ENCODE measurements around the gene LCE4A. TPM values are rescaled to one million over a fixed set of nuclear protein-coding genes. Genes with fewer than 3 reads are reported as not detected.
A peak's percentile ranks its signal among the peaks of the same experiment; 100 is the strongest.
"Not testable (repeated sequence)": the region's sequence is repeated elsewhere in the genome, so short reads cannot be mapped to it uniquely, and the experiment has no call there.

LCE4A gene, protein sequence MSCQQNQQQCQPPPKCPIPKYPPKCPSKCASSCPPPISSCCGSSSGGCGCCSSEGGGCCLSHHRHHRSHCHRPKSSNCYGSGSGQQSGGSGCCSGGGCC
- total RNA-seq (2014; rRNA removed; shearing (Covaris generic); ENCODE audit: low replicate concordance) = not detected in 2 replicates

DNA sequence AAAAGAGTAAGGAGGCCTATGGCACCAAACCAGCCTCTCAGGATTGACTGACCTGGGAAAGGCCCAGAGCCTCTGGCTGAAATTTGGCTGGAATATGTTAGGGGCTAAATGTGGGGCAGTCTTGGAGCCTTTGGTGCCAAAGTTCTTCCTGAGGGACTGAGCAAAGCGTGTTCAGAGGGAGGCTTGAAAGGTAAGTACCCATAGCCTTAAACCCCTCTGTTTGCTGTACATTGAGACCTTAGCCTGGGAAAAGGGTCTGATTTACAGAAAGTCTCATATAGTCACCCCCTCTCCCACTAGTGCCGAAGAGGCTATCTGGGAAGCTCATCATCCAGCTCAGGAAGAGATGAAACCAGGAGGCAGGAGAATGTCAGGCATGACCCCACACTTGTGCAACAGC is at the start of gene LCE4A:
Gene LCE4A, plus strand, starts transcription at position 301 of the 400 bp plus-strand sequence. CDS start 916 bp downstream, outside the sequence.
- no peaks in the 10 kb centered on the region for H3K27me3 ChIP-seq
- H3K9me3 ChIP-seq = no peaks in the 10 kb centered on the region
- no peaks in the 10 kb centered on the region for H3K36me3 ChIP-seq
- H3K4me3 ChIP-seq = no peak within 1 kb of the TSS
- no peak for DNase-seq

DNA sequence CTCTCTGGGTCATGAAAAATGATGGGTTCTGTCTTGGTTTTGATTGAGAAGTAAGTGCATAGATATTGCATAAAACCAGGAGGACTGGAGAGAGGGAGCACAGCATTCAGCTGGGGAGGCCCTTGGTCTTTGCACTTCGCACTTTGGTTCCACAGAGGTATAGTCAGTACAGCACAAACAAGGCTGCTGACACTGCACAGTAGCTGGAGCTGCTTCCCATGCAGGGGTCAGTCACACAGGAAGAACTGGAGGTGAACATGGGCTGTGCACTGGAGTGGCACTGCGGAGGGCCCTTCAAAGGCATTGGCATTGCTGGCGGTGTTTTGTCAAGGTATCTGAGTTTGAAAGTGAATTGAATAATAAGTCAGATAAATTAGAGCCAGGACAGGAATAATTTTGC is 49.3 kb upstream of the LCE4A start:
- Histone ChIP-seq H3K27me3 (no peaks in the 10 kb centered on the region), H3K4me3 (no peak overlapping the region), H3K36me3 (no peaks in the 10 kb centered on the region), H3K9me3 (no peaks in the 10 kb centered on the region)
- DNase-seq = no peak

DNA sequence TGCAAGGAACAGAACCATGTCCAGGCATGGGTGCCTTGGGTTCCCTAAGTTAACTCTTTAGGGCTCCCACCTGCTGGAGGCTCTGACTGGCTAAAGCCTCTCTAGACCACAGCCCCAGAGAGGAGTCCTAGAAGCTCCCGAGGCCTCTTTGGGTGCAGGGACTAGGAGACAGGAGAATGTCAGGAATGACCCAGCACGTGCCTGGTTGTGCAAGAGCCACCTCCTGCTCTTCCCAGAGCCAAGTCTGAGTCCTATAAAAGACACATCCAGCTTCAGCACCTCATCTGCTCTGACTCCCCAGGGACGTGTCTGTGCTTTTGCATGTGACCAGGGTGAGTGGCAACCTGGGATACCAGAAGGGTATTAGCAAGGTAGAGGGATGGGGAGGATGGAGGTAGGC is 44.9 kb upstream of the LCE4A start, which contains the start of gene LCE2D:
Gene LCE2D, plus strand, starts transcription at position 283 of the 400 bp plus-strand sequence. CDS start 726 bp downstream, outside the sequence.
- DNase-seq = no peak
- Histone ChIP-seq H3K27me3 (no peaks in the 10 kb centered on the region), H3K36me3 (no peaks in the 10 kb centered on the region), H3K4me3 (no peak within 1 kb of the TSS), H3K9me3 (no peaks in the 10 kb centered on the region)

- H3K9me3 ChIP-seq, H3K27me3 ChIP-seq, DNase-seq, H3K4me3 ChIP-seq, H3K36me3 ChIP-seq: not testable (repeated sequence)
Observed at GRCh38 chr1:152666171-152666570, 41.8 kb upstream of the LCE4A start.

- H3K27me3 ChIP-seq = 0 out of 2 replicates have a peak, but pooled peaks cover 3% of the 10 kb centered on the region
- H3K9me3 ChIP-seq = no peaks in the 10 kb centered on the region
- H3K36me3 ChIP-seq = no peaks in the 10 kb centered on the region
- H3K4me3 ChIP-seq = no peak overlapping the region
- no peak for DNase-seq
Observed at GRCh38 chr1:152667648-152668047, 40.3 kb upstream of the LCE4A start.

- no peaks in the 10 kb centered on the region for H3K36me3 ChIP-seq
- H3K9me3 ChIP-seq = no peaks in the 10 kb centered on the region
- no peak for DNase-seq
- 0 out of 2 replicates have a peak, but pooled peaks cover 3% of the 10 kb centered on the region for H3K27me3 ChIP-seq
- no peak overlapping the region for H3K4me3 ChIP-seq
Observed at GRCh38 chr1:152673016-152673415, 34.9 kb upstream of the LCE4A start.

DNA sequence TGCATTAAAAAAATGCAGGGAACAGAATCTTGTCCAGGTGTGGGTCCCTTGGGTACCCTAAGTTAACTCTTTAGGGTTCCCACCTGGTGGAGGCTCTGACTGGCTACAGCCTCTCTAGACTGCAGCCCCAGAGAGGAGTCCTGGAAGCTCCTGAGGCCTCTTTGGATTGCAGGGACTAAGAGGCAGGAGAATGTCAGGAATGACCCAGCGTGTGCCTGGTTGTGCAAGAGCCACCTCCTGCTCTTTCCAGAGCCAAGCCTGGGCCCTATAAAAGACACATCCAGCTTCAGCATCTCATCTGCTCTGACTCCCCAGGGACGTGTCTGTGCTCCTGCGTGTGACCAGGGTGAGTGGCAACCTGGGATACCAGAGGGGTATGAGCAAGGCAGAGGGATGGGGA is 33.0 kb upstream of the LCE4A start, which contains the start of gene LCE2C:
Gene LCE2C, plus strand, starts transcription at position 297 of the 400 bp plus-strand sequence. CDS start 737 bp downstream, outside the sequence.
- not testable (repeated sequence) for H3K36me3 ChIP-seq, H3K9me3 ChIP-seq, DNase-seq, H3K4me3 ChIP-seq, H3K27me3 ChIP-seq

- Histone ChIP-seq H3K27me3 (peaks cover 8% of the 10 kb centered on the region), H3K36me3 (no peaks in the 10 kb centered on the region), H3K4me3 (no peak overlapping the region), H3K9me3 (no peaks in the 10 kb centered on the region)
- DNase-seq = no peak
Observed at GRCh38 chr1:152679459-152679858, 28.5 kb upstream of the LCE4A start.

GRCh38 chr1:152681616-152682015 is 26.3 kb upstream of the LCE4A start:
- H3K36me3 ChIP-seq = no peaks in the 10 kb centered on the region
- H3K27me3 ChIP-seq = peaks cover 10% of the 10 kb centered on the region
- no peak overlapping the region for H3K4me3 ChIP-seq
- no peaks in the 10 kb centered on the region for H3K9me3 ChIP-seq
- DNase-seq = no peak

DNA sequence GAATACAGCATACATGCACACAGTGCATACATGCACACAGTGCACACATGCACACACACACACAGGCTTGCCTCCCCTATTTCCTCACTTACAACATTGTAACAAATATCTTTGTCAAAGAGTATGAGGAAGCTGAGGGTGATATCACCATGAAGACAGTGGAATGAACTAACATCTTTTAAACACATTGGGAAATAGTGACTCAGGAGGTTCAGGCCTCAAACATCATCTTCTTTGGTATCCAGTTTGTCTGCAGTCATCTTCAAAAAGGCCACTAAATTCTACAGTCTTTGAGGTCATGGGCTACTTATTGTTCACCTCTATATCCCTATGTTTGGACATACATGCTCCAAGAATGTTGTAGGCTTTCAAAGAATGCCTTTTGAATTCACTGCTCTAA is 24.1 kb upstream of the LCE4A start:
- no peak for DNase-seq
- peaks cover 10% of the 10 kb centered on the region for H3K27me3 ChIP-seq
- H3K36me3 ChIP-seq = no peaks in the 10 kb centered on the region
- no peak overlapping the region for H3K4me3 ChIP-seq
- no peaks in the 10 kb centered on the region for H3K9me3 ChIP-seq

DNA sequence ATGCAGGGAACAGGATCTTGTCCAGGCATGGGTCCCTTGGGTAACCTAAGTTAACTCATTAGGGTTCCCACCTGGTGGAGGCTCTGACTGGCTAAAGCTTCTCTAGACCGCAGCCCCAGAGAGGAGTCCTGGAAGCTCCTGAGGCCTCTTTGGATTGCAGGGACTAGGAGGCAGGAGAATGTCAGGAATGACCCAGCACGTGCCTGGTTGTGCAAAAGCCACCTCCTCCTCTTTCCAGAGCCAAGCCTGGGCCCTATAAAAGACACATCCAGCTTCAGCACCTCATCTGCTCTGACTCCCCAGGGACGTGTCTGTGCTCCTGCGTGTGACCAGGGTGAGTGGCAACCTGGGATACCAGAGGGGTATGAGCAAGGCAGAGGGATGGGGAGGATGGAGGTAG is 22.1 kb upstream of the LCE4A start, which contains the start of gene LCE2B:
Gene LCE2B, plus strand, starts transcription at position 301 of the 400 bp plus-strand sequence. CDS start 721 bp downstream, outside the sequence.
- H3K9me3 ChIP-seq, DNase-seq, H3K4me3 ChIP-seq, H3K36me3 ChIP-seq, H3K27me3 ChIP-seq: not testable (repeated sequence)

DNA sequence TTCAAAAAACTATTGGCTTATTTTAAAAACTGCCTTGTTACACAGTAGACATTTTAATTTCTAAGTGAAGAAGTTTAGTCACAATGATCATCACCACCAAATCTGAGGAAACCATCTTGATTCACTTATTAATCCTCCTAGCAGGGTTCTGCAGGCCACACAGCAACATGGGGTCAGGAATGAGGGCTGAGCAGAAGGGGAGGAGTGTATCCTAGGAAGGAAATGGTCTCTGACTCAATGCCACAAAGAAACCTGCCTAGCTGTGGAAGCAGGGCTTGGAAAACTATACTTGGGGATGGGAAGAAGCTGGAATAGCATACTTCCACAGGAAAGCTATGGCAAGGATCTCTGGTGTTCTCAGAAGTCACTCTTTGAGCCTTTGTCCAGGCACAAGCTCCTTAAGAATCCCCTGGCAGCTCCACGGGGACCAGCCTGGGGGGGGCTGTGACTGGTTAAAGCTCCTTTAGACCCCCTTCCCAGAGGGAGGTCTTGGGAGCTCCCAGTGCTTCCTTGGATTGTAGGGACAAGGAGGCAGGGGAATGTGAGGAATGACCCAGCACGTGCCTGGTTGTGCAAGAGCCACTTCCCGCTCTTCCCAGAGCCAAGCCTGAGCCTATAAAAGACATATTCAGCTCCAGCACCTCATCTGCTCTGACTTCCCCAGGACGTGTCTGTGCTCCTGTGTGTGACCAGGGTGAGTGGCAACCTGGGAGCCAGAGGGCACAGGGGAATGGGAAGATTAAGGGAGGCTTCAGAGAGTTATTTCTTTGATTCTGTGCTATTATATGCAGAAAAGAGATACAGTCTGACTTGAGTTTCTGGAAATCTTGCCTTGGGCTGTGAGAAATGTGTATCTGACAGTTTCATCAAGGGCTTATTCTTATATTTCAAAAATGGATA is 10.0 kb upstream of the LCE4A start, which contains the start of gene LCE2A:
Gene LCE2A, plus strand, starts transcription at position 645 of the 900 bp plus-strand sequence. CDS start 557 bp downstream, outside the sequence.
- H3K9me3 ChIP-seq = no peaks in the 10 kb centered on the region
- no peak for DNase-seq
- no peak within 1 kb of the TSS for H3K4me3 ChIP-seq

GRCh38 chr1:152699746-152700145 is 8.2 kb upstream of the LCE4A start:
- Histone ChIP-seq H3K4me3 (no peak overlapping the region), H3K27me3 (no peaks in the 10 kb centered on the region), H3K9me3 (no peaks in the 10 kb centered on the region), H3K36me3 (no peaks in the 10 kb centered on the region)
- DNase-seq = no peak

More for the DNA sequence above, 10.0 kb upstream of the LCE4A start, which contains the start of gene LCE2A:
- Histone ChIP-seq H3K27me3 (no peaks in the 10 kb centered on the region), H3K36me3 (no peaks in the 10 kb centered on the region)

GRCh38 chr1:152718238-152718637 is 10.3 kb downstream of the LCE4A start:
- Histone ChIP-seq H3K9me3 (no peaks in the 10 kb centered on the region), H3K4me3 (no peak overlapping the region), H3K36me3 (no peaks in the 10 kb centered on the region), H3K27me3 (no peaks in the 10 kb centered on the region; the same call in 1 of the 2 replicates)
- DNase-seq = no peak

DNA sequence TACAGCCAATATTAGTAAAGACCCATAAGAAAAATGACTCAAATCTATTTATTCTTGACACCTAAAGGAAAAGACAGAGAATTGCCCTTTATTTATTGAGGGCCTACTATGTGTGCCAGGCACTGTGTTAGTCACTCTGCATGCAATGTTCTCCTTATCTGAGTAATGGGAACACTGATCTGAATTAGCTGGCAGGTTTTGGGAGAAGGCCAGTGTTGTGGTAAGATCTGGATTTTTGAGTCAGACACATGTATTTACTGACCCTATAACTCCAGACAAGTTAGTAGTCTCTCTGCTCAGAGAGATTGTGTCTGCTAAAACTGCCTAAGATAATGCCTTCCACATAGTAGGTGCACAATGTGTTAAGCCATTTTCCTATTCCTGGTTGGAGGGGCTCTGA is 17.3 kb downstream of the LCE4A start:
- Histone ChIP-seq H3K36me3 (no peaks in the 10 kb centered on the region), H3K27me3 (no peaks in the 10 kb centered on the region), H3K9me3 (no peaks in the 10 kb centered on the region), H3K4me3 (no peak overlapping the region)
- peak; percentile 32 for DNase-seq

DNA sequence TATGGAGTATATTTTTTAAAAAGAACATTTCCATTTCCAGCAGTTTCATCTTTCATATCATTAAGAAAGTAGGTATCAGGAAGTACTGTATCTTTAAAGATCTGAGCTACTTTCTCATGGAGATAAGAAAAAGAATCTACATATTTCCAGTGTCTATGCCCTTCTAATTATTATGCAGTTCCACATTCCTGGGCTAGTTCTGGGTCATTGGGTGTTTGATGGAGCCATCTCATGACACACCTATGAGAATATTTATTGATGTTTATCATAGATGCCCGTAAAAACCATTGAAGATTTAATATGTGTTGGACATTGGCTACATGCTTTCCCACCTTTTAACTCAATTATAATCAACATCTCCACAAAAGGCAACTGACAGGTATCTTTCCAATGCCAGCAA is 21.0 kb downstream of the LCE4A start:
- no peaks in the 10 kb centered on the region for H3K9me3 ChIP-seq
- no peak overlapping the region for H3K4me3 ChIP-seq
- no peaks in the 10 kb centered on the region for H3K27me3 ChIP-seq
- no peak for DNase-seq
- H3K36me3 ChIP-seq = no peaks in the 10 kb centered on the region

DNA sequence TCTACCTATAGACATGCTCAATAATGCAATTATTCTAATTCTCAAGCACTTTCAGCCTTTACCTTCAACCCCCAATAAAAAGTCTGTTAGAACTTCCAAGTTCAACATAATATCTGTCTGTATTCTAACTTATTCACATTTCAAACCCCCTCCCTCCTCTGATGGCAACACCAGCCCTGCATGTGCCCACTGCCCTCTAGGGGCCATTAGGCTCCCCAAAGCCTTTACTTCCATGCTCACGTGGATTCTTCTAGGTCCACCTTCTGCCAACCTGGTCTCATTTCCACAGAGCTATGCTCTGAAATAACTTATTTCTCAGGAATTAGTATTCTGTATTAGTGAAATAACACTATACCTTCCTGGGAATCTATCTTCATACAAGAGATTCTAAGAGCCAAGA is 27.7 kb downstream of the LCE4A start:
- no peaks in the 10 kb centered on the region; the same call in 1 of the 2 replicates for H3K27me3 ChIP-seq
- no peak for DNase-seq
- H3K9me3 ChIP-seq = no peaks in the 10 kb centered on the region
- no peak overlapping the region for H3K4me3 ChIP-seq
- H3K36me3 ChIP-seq = no peaks in the 10 kb centered on the region
